HepG2 (cell line): ENCODE data around the gene COL18A1. TPM values are rescaled to one million over a fixed set of nuclear protein-coding genes. Genes with fewer than 3 reads are reported as not detected.

Experiments
- AGO1 ChIP-seq: fragments of 200-400 bp; formaldehyde crosslinking; IDR thresholded peaks from 2 replicates; pipeline ENCODE4 v1.6.1; 2017; ENCODE audit warnings: mild to moderate bottlenecking, low read depth, low read length, moderate library complexity; ENCODE audit not compliant: poor library complexity, severe bottlenecking
- BRCA1 ChIP-seq: sonication (generic); formaldehyde crosslinking; IDR thresholded peaks from 2 replicates; pipeline ENCODE4 v1.4.0; 2020; ENCODE audit warnings: missing genetic modification reagents
- CEBPB ChIP-seq: IDR thresholded peaks from 2 replicates; pipeline ENCODE4 v1.6.1; 2011; ENCODE audit warnings: low read depth, low read length, improper control_type of control experiment, borderline replicate concordance
- FOSL1 ChIP-seq: sonication (generic); formaldehyde crosslinking; IDR thresholded peaks from 2 replicates; pipeline ENCODE4 v1.9.0; 2021; ENCODE audit warnings: missing genetic modification reagents, borderline replicate concordance
- GRHL1 ChIP-seq: sonication (generic); formaldehyde crosslinking; conservative IDR thresholded peaks from 2 replicates; pipeline ENCODE4 v1.8.0; 2022; ENCODE audit warnings: missing genetic modification reagents
- HNRNPL ChIP-seq: fragments of 200-400 bp; formaldehyde crosslinking; IDR thresholded peaks from 2 replicates; pipeline ENCODE4 v1.6.1; 2017; ENCODE audit warnings: mild to moderate bottlenecking, low read depth, low read length
- KDM5A ChIP-seq: fragments of 200-600 bp; sonication (generic); IDR thresholded peaks from 2 replicates; pipeline ENCODE4 v1.7.0; 2018; ENCODE audit warnings: antibody characterized with exemption, mild to moderate bottlenecking, low read length, borderline replicate concordance
- NCOA2 ChIP-seq: sonication (generic); formaldehyde crosslinking; IDR thresholded peaks from 2 replicates; pipeline ENCODE4 v1.8.0; 2022; ENCODE audit warnings: inconsistent platforms
- PPARG ChIP-seq: conservative IDR thresholded peaks from 2 replicates; pipeline ENCODE4 v1.6.1; 2016; ENCODE audit warnings: missing biosample characterization, missing genetic modification reagents
- SIN3A ChIP-seq: IDR thresholded peaks from 2 replicates; pipeline ENCODE4 v1.6.1; 2011; ENCODE audit warnings: low read depth, mild to moderate bottlenecking, control low read depth, low read length, borderline replicate concordance
- SP4 ChIP-seq: sonication (generic); formaldehyde crosslinking; IDR thresholded peaks from 2 replicates; pipeline ENCODE4 v1.8.1; 2023; ENCODE audit warnings: mild to moderate bottlenecking, missing genetic modification reagents
- TBL1XR1 ChIP-seq: fragments of 150-350 bp; IDR thresholded peaks from 2 replicates; pipeline ENCODE4 v1.6.1; 2014; ENCODE audit warnings: borderline replicate concordance, low read length; ENCODE audit not compliant: partially characterized antibody
- TIGD3 ChIP-seq: sonication (generic); formaldehyde crosslinking; IDR thresholded peaks from 2 replicates; pipeline ENCODE4 v1.5.1; 2020; ENCODE audit warnings: mild to moderate bottlenecking, missing genetic modification reagents, borderline replicate concordance
- ZNF24 ChIP-seq: fragments of 450-650 bp; IDR thresholded peaks from 2 replicates; pipeline ENCODE4 v1.6.1; 2017; ENCODE audit warnings: antibody characterized with exemption, mild to moderate bottlenecking
- ZNF274 ChIP-seq: sonication (generic); formaldehyde crosslinking; IDR thresholded peaks from 2 replicates; pipeline ENCODE4 v1.5.1; 2020; ENCODE audit warnings: mild to moderate bottlenecking, missing genetic modification reagents
- ZNF549 ChIP-seq: sonication (generic); formaldehyde crosslinking; IDR thresholded peaks from 2 replicates; pipeline ENCODE4 v1.5.0; 2020; ENCODE audit warnings: missing genetic modification reagents
- ZNF646 ChIP-seq: sonication (generic); formaldehyde crosslinking; IDR thresholded peaks from 2 replicates; pipeline ENCODE4 v1.9.0; 2021; ENCODE audit warnings: mild to moderate bottlenecking, missing genetic modification reagents
- ZNF761 ChIP-seq: sonication (generic); formaldehyde crosslinking; conservative IDR thresholded peaks from 2 replicates; pipeline ENCODE4 v1.4.0; 2020; ENCODE audit warnings: mild to moderate bottlenecking, missing genetic modification reagents
- polyA plus RNA-seq, 8 experiments: library from polyadenylated mRNA; depleted of rRNA in 3 of 8; stranded (reverse) in 7 of 8; unstranded in 1 of 8; fragments of >200 nt; fragmentation: Illumina TruSeq in 4 of 8; extraction: Trizol in 4 of 8; gene quantifications; 2 replicates each; pipeline versions ENCODE4 v1.2.1 to v1.2.3, GENCODE V29; 2011 to 2016; ENCODE audit warnings: low read depth in 4 of 8, missing spikeins in 1 of 8, mixed read lengths in 1 of 8; ENCODE audit not compliant: insufficient read depth in 1 of 8
- total RNA-seq, 5 experiments: library from RNA; depleted of rRNA; stranded (reverse); fragments of >200 nt; fragmentation: Illumina TruSeq; extraction: Trizol; gene quantifications; 2 replicates each; pipeline ENCODE4 v1.2.3, GENCODE V29; 2016; ENCODE audit warnings: low read depth in 1 of 5

The COL18A1 gene
- total and polyA plus RNA-seq, 2 of the 13 experiments (the other 11 are each of a cell fraction or from before 2014, with no cell fraction given), result 79.0 to 102 TPM

GRCh38 chr21:45555557-45556301, 150.8 kb downstream of the COL18A1 start (continued):
- TF ChIP-seq SIN3A, result peak; percentile 40; the same call in 1 of the 2 replicates
- no peak; the same call in 1 of the 2 replicates for TF ChIP-seq ZNF761
- TF ChIP-seq ZNF646 (CRISPR knock-in tag), result 0 out of 2 replicates have a peak, but pooled peaks have one; percentile 47
- TF ChIP-seq TBL1XR1, result no peak
- peak; percentile 56; the same call in 1 of the 2 replicates for TF ChIP-seq SP4 (CRISPR knock-in tag)
- peak; percentile 27; the same call in 1 of the 2 replicates for TF ChIP-seq NCOA2 (CRISPR knock-in tag)
- no peak for TF ChIP-seq PPARG (CRISPR knock-in tag)
- 0 out of 2 replicates have a peak, but pooled peaks have one; percentile 43 for TF ChIP-seq TIGD3 (CRISPR knock-in tag)
- TF ChIP-seq CEBPB, result no peak
- TF ChIP-seq BRCA1 (CRISPR knock-in tag), result 0 out of 2 replicates have a peak, but pooled peaks have one; percentile 48
- TF ChIP-seq ZNF274 (CRISPR knock-in tag), result peak; percentile 89
- TF ChIP-seq AGO1, result peak; percentile 34
- TF ChIP-seq FOSL1 (CRISPR knock-in tag), result no peak
- TF ChIP-seq ZNF549 (CRISPR knock-in tag), result no peak
- TF ChIP-seq HNRNPL, result no peak
- no peak for TF ChIP-seq KDM5A
- no peak for TF ChIP-seq ZNF24
- no peak for TF ChIP-seq GRHL1 (CRISPR knock-in tag)
